GM21423 (cell line): ENCODE measurements around the gene RCVRN.

ENCODE experiments used
- ATAC-seq: cut with Tn5 transposase; IDR thresholded peaks from one replicate; pipeline ENCODE4 v1.9.1; 2021; ENCODE audit warnings: mild to moderate bottlenecking, moderate library complexity; ENCODE audit not compliant: unreplicated experiment

The RCVRN gene

GRCh38 chr17:9899280-9900043, 5.6 kb downstream of the RCVRN start:
- ATAC-seq: no peak

- ATAC-seq: no peak
Measured at GRCh38 chr17:9898812-9899211, 6.3 kb downstream of the RCVRN start.

- ATAC-seq: no peak
Measured at GRCh38 chr17:9897372-9897968, 7.6 kb downstream of the RCVRN start.

GRCh38 chr17:9895923-9896322, 9.1 kb downstream of the RCVRN start:
- no peak for ATAC-seq

- no peak for ATAC-seq
Measured at GRCh38 chr17:9894231-9894630, 10.8 kb downstream of the RCVRN start.

- no peak for ATAC-seq
Measured at GRCh38 chr17:9893411-9894012, 11.6 kb downstream of the RCVRN start.

GRCh38 chr17:9890124-9890523, 14.9 kb downstream of the RCVRN start:
- no peak for ATAC-seq

GRCh38 chr17:9887508-9887907, 17.6 kb downstream of the RCVRN start:
- no peak for ATAC-seq

- no peak for ATAC-seq
Measured at GRCh38 chr17:9886141-9886930, 18.7 kb downstream of the RCVRN start.

- no peak for ATAC-seq
Measured at GRCh38 chr17:9883451-9883850, 21.6 kb downstream of the RCVRN start.

GRCh38 chr17:9880582-9880999, 24.5 kb downstream of the RCVRN start:
- no peak for ATAC-seq

- no peak for ATAC-seq
Measured at GRCh38 chr17:9878786-9879525, 26.1 kb downstream of the RCVRN start.

GRCh38 chr17:9878356-9878755, 26.7 kb downstream of the RCVRN start:
- no peak for ATAC-seq

GRCh38 chr17:9875441-9875840, 29.6 kb downstream of the RCVRN start:
- no peak for ATAC-seq

GRCh38 chr17:9874722-9875121, 30.3 kb downstream of the RCVRN start:
- ATAC-seq: no peak

- ATAC-seq: no peak
Measured at GRCh38 chr17:9872852-9873251, 32.2 kb downstream of the RCVRN start.

GRCh38 chr17:9868552-9868951, 36.5 kb downstream of the RCVRN start:
- ATAC-seq: no peak

- ATAC-seq: no peak
Measured at GRCh38 chr17:9865586-9865985, 39.5 kb downstream of the RCVRN start.

- no peak for ATAC-seq
Measured at GRCh38 chr17:9862949-9863348, 42.1 kb downstream of the RCVRN start.

GRCh38 chr17:9862220-9862619, 42.9 kb downstream of the RCVRN start:
- ATAC-seq: no peak

GRCh38 chr17:9860851-9861250, 44.2 kb downstream of the RCVRN start:
- no peak for ATAC-seq
